Lower leg skin (tissue), 4 donors: ENCODE results near the gene LIN7A. TPM values are rescaled to one million over a fixed set of nuclear protein-coding genes. Genes with fewer than 3 reads are reported as not detected.
A peak's percentile ranks its signal among the peaks of the same experiment; 100 is the strongest.

Experiments used
- DNase-seq, 2 donors: peaks; one replicate each; pipeline ENCODE4 v3.0.0-alpha.2; 2019; ENCODE audit warnings: low spot score in 2 of 2
- H3K4me3 ChIP-seq: fragments of 200-600 bp; sonication (generic); 2 replicates; pipeline ENCODE4 v1.5.1; 2017; ENCODE audit warnings: mild to moderate bottlenecking, low read depth; ENCODE audit not compliant: poor library complexity, severe bottlenecking
- POLR2A ChIP-seq, 2 donors: fragments of 450-650 bp; IDR thresholded peaks; one replicate each; pipeline ENCODE4 v1.6.1; 2016 to 2017; ENCODE audit warnings: antibody characterized with exemption in 2 of 2, mild to moderate bottlenecking in 1 of 2, moderate library complexity in 1 of 2
- WGBS, 2 donors: methylation state at CpG; one replicate each; pipeline ENCODE4 v1.1.5; 2018; 5-methylcytosine and 5-hydroxymethylcytosine counted together
- intact Hi-C: fragments of 100-400 bp; cut with DNase I; formaldehyde crosslinking; loops from one replicate; pipeline ENCODE4 v1.15.0; 2023; ENCODE audit warnings: low total_unique reads
- total RNA-seq, 4 donors: library from RNA; depleted of rRNA; stranded (reverse); fragments of >200 nt; gene quantifications; one replicate each; pipeline ENCODE4 v1.1.0, GENCODE V29; 2016
- TF ChIP-seq, protein P1 (sequence below), 3 donors: fragments of 450-650 bp; IDR thresholded peaks; one replicate each; pipeline ENCODE4 v1.5.1; 2016; ENCODE audit warnings: antibody characterized with exemption in 3 of 3, mild to moderate bottlenecking in 3 of 3, moderate library complexity in 2 of 3

The LIN7A gene, protein sequence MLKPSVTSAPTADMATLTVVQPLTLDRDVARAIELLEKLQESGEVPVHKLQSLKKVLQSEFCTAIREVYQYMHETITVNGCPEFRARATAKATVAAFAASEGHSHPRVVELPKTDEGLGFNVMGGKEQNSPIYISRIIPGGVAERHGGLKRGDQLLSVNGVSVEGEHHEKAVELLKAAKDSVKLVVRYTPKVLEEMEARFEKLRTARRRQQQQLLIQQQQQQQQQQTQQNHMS
- total RNA-seq, result 1 to 10 TPM in 1 of 4 donors, under 1 TPM in 3; 0.34 to 3.8 (median 0.64) TPM

DNA sequence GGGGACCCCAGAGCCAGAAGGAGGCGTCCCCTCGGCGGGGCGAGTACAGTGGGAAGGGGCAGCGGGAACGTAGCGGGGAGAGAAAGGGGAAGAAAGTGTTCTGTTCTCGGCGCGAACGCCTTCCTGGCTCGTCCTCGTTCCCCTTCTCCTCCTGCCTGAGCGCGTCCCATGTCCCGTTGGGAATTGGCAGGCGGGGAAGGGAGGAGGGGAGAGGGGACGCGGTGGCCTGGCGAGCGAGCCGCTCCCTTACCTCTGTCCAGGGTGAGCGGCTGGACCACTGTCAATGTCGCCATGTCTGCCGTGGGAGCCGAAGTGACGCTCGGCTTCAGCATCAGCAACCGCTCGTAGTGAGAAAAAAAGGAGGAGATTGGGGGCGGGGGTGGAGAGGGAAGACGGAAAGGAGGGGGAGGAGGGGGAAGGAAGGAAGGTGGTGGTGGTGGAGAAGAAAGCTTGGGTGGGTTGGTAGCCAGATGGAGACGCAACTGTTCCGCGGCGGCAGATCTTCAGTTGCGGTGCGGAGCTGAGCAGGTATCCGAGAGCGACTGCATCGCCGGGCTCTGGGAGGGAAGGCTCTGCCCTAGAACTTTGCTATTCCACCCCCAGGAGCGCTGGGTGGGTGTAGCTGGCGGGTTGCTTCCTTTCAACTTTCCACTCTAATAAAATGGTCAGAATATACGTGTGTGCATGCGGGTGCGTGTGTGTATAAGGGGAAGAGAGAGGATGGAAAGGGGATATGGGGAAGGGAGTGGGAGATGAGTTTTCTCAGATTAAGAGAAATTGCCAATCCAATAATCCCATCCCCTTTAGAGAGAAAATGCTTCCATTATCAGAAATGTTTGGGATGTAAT, at the start of gene LIN7A:
Gene LIN7A (minus strand): TSS at position 544 of the 848 bp plus-strand sequence. CDS start 212 bp downstream, at position 332.
- H3K4me3 ChIP-seq, result peak within 1 kb of the TSS; percentile 42
- intact Hi-C loops, result no loop called here
- 1 to 2% methylated on average over 47 of the region's 47 CpGs for WGBS, 2 donors
- TF ChIP-seq, protein P1, sequence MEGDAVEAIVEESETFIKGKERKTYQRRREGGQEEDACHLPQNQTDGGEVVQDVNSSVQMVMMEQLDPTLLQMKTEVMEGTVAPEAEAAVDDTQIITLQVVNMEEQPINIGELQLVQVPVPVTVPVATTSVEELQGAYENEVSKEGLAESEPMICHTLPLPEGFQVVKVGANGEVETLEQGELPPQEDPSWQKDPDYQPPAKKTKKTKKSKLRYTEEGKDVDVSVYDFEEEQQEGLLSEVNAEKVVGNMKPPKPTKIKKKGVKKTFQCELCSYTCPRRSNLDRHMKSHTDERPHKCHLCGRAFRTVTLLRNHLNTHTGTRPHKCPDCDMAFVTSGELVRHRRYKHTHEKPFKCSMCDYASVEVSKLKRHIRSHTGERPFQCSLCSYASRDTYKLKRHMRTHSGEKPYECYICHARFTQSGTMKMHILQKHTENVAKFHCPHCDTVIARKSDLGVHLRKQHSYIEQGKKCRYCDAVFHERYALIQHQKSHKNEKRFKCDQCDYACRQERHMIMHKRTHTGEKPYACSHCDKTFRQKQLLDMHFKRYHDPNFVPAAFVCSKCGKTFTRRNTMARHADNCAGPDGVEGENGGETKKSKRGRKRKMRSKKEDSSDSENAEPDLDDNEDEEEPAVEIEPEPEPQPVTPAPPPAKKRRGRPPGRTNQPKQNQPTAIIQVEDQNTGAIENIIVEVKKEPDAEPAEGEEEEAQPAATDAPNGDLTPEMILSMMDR (IDR thresholded peaks at IDR 0.05), result no peak
- no peak for TF ChIP-seq POLR2A (IDR thresholded peaks at IDR 0.05)
- DNase-seq, result peak in 1 of 2 donors; percentile 85

DNA sequence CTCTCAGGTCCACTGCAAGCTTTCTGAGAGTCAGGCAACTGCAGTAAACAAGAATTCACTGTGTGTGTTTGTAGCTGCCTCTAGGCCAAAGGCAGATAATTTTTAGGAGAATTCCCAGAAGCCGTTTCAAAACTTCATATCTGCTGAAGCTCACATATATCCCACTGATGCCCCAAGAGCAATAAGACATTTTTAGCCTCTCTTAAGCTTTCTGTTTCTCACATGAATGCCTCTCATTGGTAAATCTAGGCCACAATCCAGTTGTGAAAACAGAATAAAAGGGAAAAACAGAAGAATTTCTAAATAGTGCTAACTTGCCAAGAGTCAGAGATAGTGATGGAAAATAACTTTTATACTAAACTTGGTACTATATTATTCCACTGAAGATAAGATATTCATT, 48.5 kb upstream of the LIN7A start:
- 59 to 62% methylated on average over 1 of the region's 1 CpG for WGBS, 2 donors
- H3K4me3 ChIP-seq, result no peak overlapping the region
- TF ChIP-seq POLR2A (IDR thresholded peaks at IDR 0.05), result no peak
- TF ChIP-seq, protein P1 (IDR thresholded peaks at IDR 0.05), result no peak
- no peak for DNase-seq
- intact Hi-C loops, result no loop called here

DNA sequence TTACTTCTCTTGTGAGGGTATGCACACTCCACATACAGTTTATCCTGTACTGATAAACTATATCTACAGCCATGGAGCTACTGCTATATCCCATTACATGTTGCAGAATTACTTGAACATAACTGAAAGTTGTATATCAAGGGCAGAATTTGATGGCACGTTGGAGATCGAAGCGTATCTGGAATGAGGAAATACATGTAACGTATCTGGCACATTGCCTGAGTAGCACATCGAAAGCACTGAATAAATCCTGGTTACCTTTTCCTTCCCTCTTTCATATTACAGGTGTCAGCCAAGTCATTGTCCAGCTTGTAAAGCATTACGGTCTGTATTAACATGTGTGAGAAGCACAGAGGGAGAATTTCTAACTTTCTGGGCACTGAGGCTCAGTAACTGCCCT, 42.1 kb upstream of the LIN7A start:
- DNase-seq, result no peak
- 44 to 46% methylated on average over 6 of the region's 6 CpGs for WGBS, 2 donors
- TF ChIP-seq, protein P1 (IDR thresholded peaks at IDR 0.05), result no peak
- no peak for TF ChIP-seq POLR2A (IDR thresholded peaks at IDR 0.05)

DNA sequence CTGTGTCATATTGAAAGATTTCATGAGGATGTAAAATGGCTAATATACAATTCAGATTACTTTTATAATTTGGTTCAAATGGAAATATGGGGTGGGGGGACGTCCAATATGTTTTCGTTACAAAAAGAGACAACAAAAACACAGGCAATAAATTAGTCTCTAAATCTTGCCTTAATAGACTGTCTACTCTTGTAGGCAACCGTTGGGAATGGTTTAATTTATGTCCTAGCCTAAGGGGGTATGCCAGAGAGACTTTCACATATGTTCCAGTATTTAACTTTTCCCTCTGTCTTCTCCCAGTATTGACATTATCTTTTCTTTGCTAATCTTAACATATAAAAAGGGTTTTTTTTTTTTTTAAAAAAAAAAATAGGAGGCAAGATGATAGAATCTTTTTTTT, 41.5 kb upstream of the LIN7A start:
- no peak for TF ChIP-seq POLR2A (IDR thresholded peaks at IDR 0.05)
- TF ChIP-seq, protein P1 (IDR thresholded peaks at IDR 0.05), result no peak
- no peak overlapping the region for H3K4me3 ChIP-seq
- DNase-seq, result no peak
- intact Hi-C loops, result no loop called here
- WGBS, 2 donors, result 24 to 28% methylated on average over 3 of the region's 3 CpGs

More for the DNA sequence above, 42.1 kb upstream of the LIN7A start:
- intact Hi-C loops, result no loop called here
- H3K4me3 ChIP-seq, result no peak overlapping the region

DNA sequence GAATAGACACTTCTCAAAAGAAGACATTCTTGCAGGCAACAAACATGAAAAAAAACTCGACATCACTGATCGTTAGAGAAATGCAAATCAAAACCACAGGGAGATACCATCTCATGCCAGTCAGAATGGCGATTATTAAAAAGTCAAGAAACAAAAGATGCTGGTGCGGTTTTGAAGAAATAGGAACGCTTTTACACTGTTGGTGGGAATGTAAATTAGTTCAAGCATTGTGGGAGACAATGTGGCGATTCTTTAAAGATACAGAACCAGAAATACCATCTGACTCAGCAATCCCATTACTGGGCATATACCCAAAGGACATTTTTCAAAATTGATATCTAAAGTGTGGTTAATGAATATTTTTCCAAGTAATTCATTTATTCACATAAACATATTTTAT, 39.6 kb upstream of the LIN7A start:
- TF ChIP-seq, protein P1 (IDR thresholded peaks at IDR 0.05), result no peak
- TF ChIP-seq POLR2A (IDR thresholded peaks at IDR 0.05), result no peak
- H3K4me3 ChIP-seq, result no peak overlapping the region
- intact Hi-C loops, result no loop called here
- no peak for DNase-seq
- 46 to 58% methylated on average over 6 of the region's 6 CpGs for WGBS, 2 donors
